Adipocyte (in vitro differentiated cells): ENCODE results near the gene OR4D1.
"Not testable (repeated sequence)": the region's sequence is repeated elsewhere in the genome, so short reads cannot be mapped to it uniquely, and the experiment has no call there.

Experiments
- DNase-seq: peaks from one replicate; pipeline ENCODE4 v3.0.0-alpha.2; 2015; ENCODE audit warnings: low read depth
- H3K27me3 ChIP-seq: replicated peaks from 2 replicates; pipeline ENCODE4 v1.7.0; 2013; ENCODE audit warnings: mild to moderate bottlenecking, low read length, moderate library complexity; ENCODE audit not compliant: control insufficient read depth, insufficient read depth
- H3K36me3 ChIP-seq: 2 replicates; pipeline ENCODE4 v1.7.0; 2013; ENCODE audit warnings: low read length, mild to moderate bottlenecking, moderate library complexity; ENCODE audit not compliant: control insufficient read depth, insufficient read depth, severe bottlenecking
- H3K4me1 ChIP-seq: 2 replicates; pipeline ENCODE4 v1.7.0; 2013; ENCODE audit warnings: mild to moderate bottlenecking, low read length, moderate library complexity; ENCODE audit not compliant: control insufficient read depth, insufficient read depth
- H3K4me3 ChIP-seq: 2 replicates; pipeline ENCODE4 v1.7.0; 2013; ENCODE audit warnings: mild to moderate bottlenecking, low read length, moderate library complexity
- H3K9ac ChIP-seq: 2 replicates; pipeline ENCODE4 v1.7.0; 2013; ENCODE audit warnings: mild to moderate bottlenecking, low read length, moderate library complexity
- H3K9me3 ChIP-seq: 2 replicates; pipeline ENCODE4 v1.7.0; 2013; ENCODE audit warnings: mild to moderate bottlenecking, low read length, moderate library complexity; ENCODE audit not compliant: control insufficient read depth

Gene OR4D1

GRCh38 chr17:58147930-58148434 lies at the start of gene OR4D1:
TSS of gene OR4D1 (plus strand) at chr17:58148384. CDS start at chr17:58155154, 6,770 bp downstream.
- H3K9me3 ChIP-seq: peaks cover 51% of the 10 kb centered on the region
- H3K27me3 ChIP-seq: peaks cover 41% of the 10 kb centered on the region
- H3K4me1 ChIP-seq: no peaks in the 10 kb centered on the region
- no peak within 1 kb of the TSS for H3K4me3 ChIP-seq
- no peak for DNase-seq
- no peak within 1 kb of the TSS for H3K9ac ChIP-seq
- H3K36me3 ChIP-seq: no peaks in the 10 kb centered on the region

GRCh38 chr17:58100506-58100905 lies 47.7 kb upstream of the OR4D1 start:
- no peak for DNase-seq
- Histone ChIP-seq H3K4me1 (no peaks in the 10 kb centered on the region), H3K36me3 (no peaks in the 10 kb centered on the region), H3K9ac (no peak overlapping the region), H3K27me3 (no peaks in the 10 kb centered on the region), H3K4me3 (no peak overlapping the region), H3K9me3 (no peaks in the 10 kb centered on the region)

GRCh38 chr17:58101898-58102297 lies 46.3 kb upstream of the OR4D1 start:
- not testable (repeated sequence) for H3K9me3 ChIP-seq, H3K4me3 ChIP-seq, H3K9ac ChIP-seq, H3K36me3 ChIP-seq, DNase-seq, H3K4me1 ChIP-seq, H3K27me3 ChIP-seq

GRCh38 chr17:58105093-58105492 lies 43.1 kb upstream of the OR4D1 start:
- no peaks in the 10 kb centered on the region for H3K4me1 ChIP-seq
- no peak overlapping the region for H3K9ac ChIP-seq
- H3K36me3 ChIP-seq: no peaks in the 10 kb centered on the region
- DNase-seq: no peak
- H3K4me3 ChIP-seq: no peak overlapping the region
- H3K27me3 ChIP-seq: no peaks in the 10 kb centered on the region
- peaks cover 5% of the 10 kb centered on the region for H3K9me3 ChIP-seq

GRCh38 chr17:58107306-58107705 lies 40.9 kb upstream of the OR4D1 start:
- Histone ChIP-seq H3K4me1 (no peaks in the 10 kb centered on the region), H3K4me3 (no peak overlapping the region), H3K9me3 (peaks cover 5% of the 10 kb centered on the region), H3K9ac (no peak overlapping the region), H3K27me3 (no peaks in the 10 kb centered on the region), H3K36me3 (no peaks in the 10 kb centered on the region)
- DNase-seq: no peak

GRCh38 chr17:58109197-58109596 lies 39.0 kb upstream of the OR4D1 start:
- no peaks in the 10 kb centered on the region for H3K36me3 ChIP-seq
- DNase-seq: no peak
- H3K4me3 ChIP-seq: no peak overlapping the region
- H3K27me3 ChIP-seq: peaks cover 8% of the 10 kb centered on the region
- H3K9ac ChIP-seq: no peak overlapping the region
- no peaks in the 10 kb centered on the region for H3K4me1 ChIP-seq
- peaks cover 5% of the 10 kb centered on the region for H3K9me3 ChIP-seq

- Histone ChIP-seq H3K36me3 (no peaks in the 10 kb centered on the region), H3K4me1 (no peaks in the 10 kb centered on the region), H3K27me3 (peaks cover 16% of the 10 kb centered on the region), H3K4me3 (no peak overlapping the region), H3K9ac (no peak overlapping the region), H3K9me3 (peaks cover 5% of the 10 kb centered on the region)
- DNase-seq: no peak
These were observed 38.2 kb upstream of the OR4D1 start for GRCh38 chr17:58110012-58110411.

GRCh38 chr17:58111676-58112075 lies 36.5 kb upstream of the OR4D1 start:
- no peaks in the 10 kb centered on the region for H3K36me3 ChIP-seq
- H3K9me3 ChIP-seq: peaks cover 5% of the 10 kb centered on the region
- H3K4me3 ChIP-seq: no peak overlapping the region
- peaks cover 32% of the 10 kb centered on the region for H3K27me3 ChIP-seq
- H3K4me1 ChIP-seq: no peaks in the 10 kb centered on the region
- DNase-seq: no peak
- no peak overlapping the region for H3K9ac ChIP-seq

- Histone ChIP-seq H3K4me1 (no peaks in the 10 kb centered on the region), H3K9me3 (no peaks in the 10 kb centered on the region), H3K27me3 (peaks cover 36% of the 10 kb centered on the region), H3K36me3 (no peaks in the 10 kb centered on the region), H3K9ac (no peak overlapping the region), H3K4me3 (no peak overlapping the region)
- DNase-seq: peak; percentile 88
These were observed 35.1 kb upstream of the OR4D1 start for GRCh38 chr17:58112970-58113631.

- Histone ChIP-seq H3K4me1 (no peaks in the 10 kb centered on the region), H3K9me3 (no peaks in the 10 kb centered on the region), H3K9ac (no peak overlapping the region), H3K27me3 (peaks cover 36% of the 10 kb centered on the region), H3K4me3 (no peak overlapping the region), H3K36me3 (no peaks in the 10 kb centered on the region)
- DNase-seq: no peak
These were observed 34.2 kb upstream of the OR4D1 start for GRCh38 chr17:58113947-58114346.

GRCh38 chr17:58117382-58117781 lies 30.8 kb upstream of the OR4D1 start:
- no peak for DNase-seq
- no peaks in the 10 kb centered on the region for H3K9me3 ChIP-seq
- H3K27me3 ChIP-seq: peaks cover 36% of the 10 kb centered on the region
- H3K4me3 ChIP-seq: no peak overlapping the region
- H3K36me3 ChIP-seq: no peaks in the 10 kb centered on the region
- H3K9ac ChIP-seq: no peak overlapping the region
- H3K4me1 ChIP-seq: no peaks in the 10 kb centered on the region

- DNase-seq: no peak
- no peaks in the 10 kb centered on the region for H3K4me1 ChIP-seq
- H3K9ac ChIP-seq: no peak overlapping the region
- peaks cover 25% of the 10 kb centered on the region for H3K27me3 ChIP-seq
- no peaks in the 10 kb centered on the region for H3K9me3 ChIP-seq
- H3K36me3 ChIP-seq: no peaks in the 10 kb centered on the region
- no peak overlapping the region for H3K4me3 ChIP-seq
These were observed 28.7 kb upstream of the OR4D1 start for GRCh38 chr17:58119491-58119890.
